ENCODE data around the gene JADE2. TPM values are rescaled to one million over a fixed set of nuclear protein-coding genes. Genes with fewer than 3 reads are reported as not detected.

JADE2 gene
- total RNA-seq, 2 experiments from 2014 or later, result 32.3 to 67.0 TPM

DNA sequence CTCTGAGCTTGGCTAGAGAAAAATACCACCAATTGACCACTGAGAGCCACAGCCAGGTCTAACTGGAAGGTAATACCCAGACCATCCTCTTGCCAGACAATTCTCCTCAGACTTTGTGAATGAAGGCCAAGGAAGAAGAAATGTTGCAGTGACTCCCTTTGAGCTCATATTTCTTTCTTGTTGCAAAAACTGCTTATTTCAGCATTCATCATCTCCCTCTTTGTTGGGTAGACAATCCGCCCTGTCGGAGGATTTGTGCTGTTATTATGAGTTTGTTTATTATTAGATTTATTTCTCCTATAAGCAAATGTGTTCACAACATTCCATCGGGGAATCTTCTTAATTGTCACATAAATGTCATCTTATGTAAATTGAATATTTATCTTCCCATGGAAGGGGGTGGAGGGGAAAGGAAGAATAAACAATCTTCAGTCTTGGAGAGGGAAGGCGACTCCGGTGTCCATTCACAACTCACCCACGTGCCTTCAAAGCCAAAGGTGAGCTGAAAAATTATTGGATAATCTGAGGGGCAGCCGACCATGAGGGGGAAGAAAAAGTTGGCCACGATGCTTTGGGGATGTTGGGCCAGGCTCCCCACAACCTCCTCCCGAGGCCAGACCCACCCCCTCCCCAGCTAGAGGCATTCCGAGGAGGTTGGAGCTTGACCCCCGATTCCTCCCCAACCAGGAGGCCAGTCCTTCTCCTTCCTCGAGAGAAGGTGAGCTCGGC, 1.8 kb upstream of the JADE2 start:
- TF ChIP-seq EZH2phosphoT487 (IDR thresholded peaks at IDR 0.05; ENCODE audit: borderline replicate concordance, low read depth, low read length), result no peak
- TF ChIP-seq, protein P1, sequence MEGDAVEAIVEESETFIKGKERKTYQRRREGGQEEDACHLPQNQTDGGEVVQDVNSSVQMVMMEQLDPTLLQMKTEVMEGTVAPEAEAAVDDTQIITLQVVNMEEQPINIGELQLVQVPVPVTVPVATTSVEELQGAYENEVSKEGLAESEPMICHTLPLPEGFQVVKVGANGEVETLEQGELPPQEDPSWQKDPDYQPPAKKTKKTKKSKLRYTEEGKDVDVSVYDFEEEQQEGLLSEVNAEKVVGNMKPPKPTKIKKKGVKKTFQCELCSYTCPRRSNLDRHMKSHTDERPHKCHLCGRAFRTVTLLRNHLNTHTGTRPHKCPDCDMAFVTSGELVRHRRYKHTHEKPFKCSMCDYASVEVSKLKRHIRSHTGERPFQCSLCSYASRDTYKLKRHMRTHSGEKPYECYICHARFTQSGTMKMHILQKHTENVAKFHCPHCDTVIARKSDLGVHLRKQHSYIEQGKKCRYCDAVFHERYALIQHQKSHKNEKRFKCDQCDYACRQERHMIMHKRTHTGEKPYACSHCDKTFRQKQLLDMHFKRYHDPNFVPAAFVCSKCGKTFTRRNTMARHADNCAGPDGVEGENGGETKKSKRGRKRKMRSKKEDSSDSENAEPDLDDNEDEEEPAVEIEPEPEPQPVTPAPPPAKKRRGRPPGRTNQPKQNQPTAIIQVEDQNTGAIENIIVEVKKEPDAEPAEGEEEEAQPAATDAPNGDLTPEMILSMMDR (conservative IDR thresholded peaks at IDR 0.05; ENCODE audit: low read length), result no peak; the same call in 1 of the 2 replicates
- Histone ChIP-seq H3K4me3 (ENCODE audit: low read depth, low read length, poor library complexity, severe bottlenecking) (peak overlapping the region; percentile 77), H2AFZ (ENCODE audit: low read length) (peak overlapping the region; percentile 69), H3K27ac (ENCODE audit: low read depth, low read length, poor library complexity, severe bottlenecking) (peak overlapping the region; percentile 88), H3K36me3 (ENCODE audit: insufficient read depth, low read length) (0 out of 2 replicates have a peak, but pooled peaks cover 1% of the 10 kb centered on the region), H3K9me3 (ENCODE audit: low read length) (no peaks in the 10 kb centered on the region), H3K79me2 (ENCODE audit: insufficient read depth, low read depth, low read length) (peaks cover 11% of the 10 kb centered on the region), H3K4me2 (ENCODE audit: low read length) (peak overlapping the region; percentile 94), H3K4me1 (ENCODE audit: insufficient read depth, low read length, poor library complexity, severe bottlenecking) (peaks cover 21% of the 10 kb centered on the region), H3K9me2 (ENCODE audit: insufficient read depth, low read length) (no peaks in the 10 kb centered on the region), H4K20me1 (ENCODE audit: insufficient read depth, low read length) (peaks cover 9% of the 10 kb centered on the region; the same call in 1 of the 2 replicates)
- DNase-seq (ENCODE audit: low spot score), result peak; percentile 31
- POLR2A ChIA-PET, result interaction anchor here (0.8 to 6.1 kb wide), 4 partner anchors 12 to 77 kb away, joined by 4 to 55 read pairs (median 4); no protein-coding TSS in a partner anchor
- CTCF ChIA-PET (ENCODE audit: unreplicated experiment), result no interaction called here
- BruUV-seq (replicated peaks), result TSS peak; percentile 74
- intact Hi-C loops (cut with micrococcal nuclease; ENCODE audit: unreplicated experiment), result loop anchor here (2.0 to 10.0 kb wide), 3 partner anchors 215 to 511 kb away; partner anchors contain the start of genes CAMLG, PCBD2 and PITX1

DNA sequence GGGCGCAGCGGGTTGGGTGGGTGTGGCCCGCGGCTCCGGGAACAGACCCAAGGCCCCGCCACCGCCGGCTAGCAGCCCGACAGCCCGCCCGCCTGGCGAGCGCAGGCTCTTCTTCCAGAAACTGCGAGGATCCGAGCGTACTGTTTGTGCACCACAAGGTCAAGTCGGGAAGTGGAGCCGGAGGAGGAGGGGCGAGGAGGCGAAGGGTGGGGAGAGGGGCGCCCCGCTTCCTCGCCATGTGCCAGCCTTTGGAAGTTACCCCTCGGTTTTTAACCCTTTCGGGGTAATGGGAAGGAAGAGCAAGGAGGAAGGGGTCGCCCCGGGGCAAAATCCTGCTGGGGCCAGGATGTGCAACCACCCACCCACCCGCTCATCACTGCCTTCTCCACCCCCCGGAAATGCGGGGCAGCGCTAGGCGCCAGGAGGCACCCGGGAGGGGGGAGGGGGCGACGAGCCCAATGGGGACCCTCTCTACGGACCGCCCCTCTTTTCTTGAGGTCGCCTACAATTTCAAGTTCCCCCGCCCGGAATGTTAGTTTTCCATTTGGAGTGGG, 1.1 kb upstream of the JADE2 start:
- Histone ChIP-seq H3K36me3 (ENCODE audit: insufficient read depth, low read length) (peaks cover 6% of the 10 kb centered on the region; the same call in 1 of the 2 replicates), H4K20me1 (ENCODE audit: insufficient read depth, low read length) (peaks cover 16% of the 10 kb centered on the region), H2AFZ (ENCODE audit: low read length) (peak overlapping the region; percentile 69), H3K4me2 (ENCODE audit: low read length) (peak overlapping the region; percentile 94), H3K4me1 (ENCODE audit: insufficient read depth, low read length, poor library complexity, severe bottlenecking) (peaks cover 27% of the 10 kb centered on the region), H3K9me3 (ENCODE audit: low read length) (no peaks in the 10 kb centered on the region), H3K27ac (ENCODE audit: low read depth, low read length, poor library complexity, severe bottlenecking) (peak overlapping the region; percentile 88), H3K9me2 (ENCODE audit: insufficient read depth, low read length) (no peaks in the 10 kb centered on the region), H3K79me2 (ENCODE audit: insufficient read depth, low read depth, low read length) (peaks cover 17% of the 10 kb centered on the region), H3K4me3 (ENCODE audit: low read depth, low read length, poor library complexity, severe bottlenecking) (peak overlapping the region; percentile 77)
- POLR2A ChIA-PET, result interaction anchor here (0.6 to 6.1 kb wide), 9 partner anchors 13 to 1072 kb away, joined by 3 to 55 read pairs (median 5); partner anchors contain the start of gene CDKN2AIPNL
- intact Hi-C loops (cut with micrococcal nuclease; ENCODE audit: unreplicated experiment), result loop anchor here (2.0 to 10.0 kb wide), 3 partner anchors 214 to 510 kb away; partner anchors contain the start of genes CAMLG, PCBD2 and PITX1
- CTCF ChIA-PET (ENCODE audit: unreplicated experiment), result interaction anchor here (0.6 kb wide), 1 partner anchor 215 kb away, joined by 3 read pairs; no protein-coding TSS in a partner anchor
- TF ChIP-seq, protein P1 (conservative IDR thresholded peaks at IDR 0.05; ENCODE audit: low read length), result no peak
- no peak for TF ChIP-seq EZH2phosphoT487 (IDR thresholded peaks at IDR 0.05; ENCODE audit: borderline replicate concordance, low read depth, low read length)
- DNase-seq (ENCODE audit: low spot score), result peak; percentile 71
- no TSS peak for BruUV-seq (replicated peaks)

All from OCI-LY7 (cell line).